Mesodermal cell (in vitro differentiated cells): Measurements from ENCODE around the gene KAT7.

Source experiments
- H3K27ac ChIP-seq: 2 replicates; pipeline ENCODE4 v1.7.0; 2013; ENCODE audit warnings: mild to moderate bottlenecking, low read depth, low read length, moderate library complexity; ENCODE audit not compliant: severe bottlenecking
- H3K36me3 ChIP-seq: 2 replicates; pipeline ENCODE4 v1.7.1; 2013; ENCODE audit warnings: mild to moderate bottlenecking, low read length, moderate library complexity; ENCODE audit not compliant: control insufficient read depth, insufficient read depth
- H3K4me1 ChIP-seq: one replicate; pipeline ENCODE4 v1.7.1; 2013; ENCODE audit warnings: mild to moderate bottlenecking, low read length; ENCODE audit not compliant: insufficient read depth, control insufficient read depth, poor library complexity, severe bottlenecking
- H3K4me3 ChIP-seq: 2 replicates; pipeline ENCODE4 v1.7.0; 2013; ENCODE audit warnings: low read length, control low read depth, mild to moderate bottlenecking; ENCODE audit not compliant: insufficient read depth, poor library complexity, severe bottlenecking; ENCODE audit errors: extremely low read depth
- H3K9me3 ChIP-seq: 2 replicates; pipeline ENCODE4 v1.7.1; 2013; ENCODE audit warnings: mild to moderate bottlenecking, low read length, moderate library complexity; ENCODE audit not compliant: control insufficient read depth
- WGBS, 2 experiments: methylation state at CpG; one replicate each; pipeline ENCODE4 v1.1.5; 2013; ENCODE audit warnings: missing lambda C conversion rate in 2 of 2; ENCODE audit not compliant: insufficient coverage in 2 of 2; 5-methylcytosine and 5-hydroxymethylcytosine counted together

KAT7 gene

GRCh38 chr17:49760932-49761558 lies 27.4 kb upstream of the KAT7 start:
- no peak overlapping the region for H3K4me3 ChIP-seq
- 80% methylated on average over 2 of the region's 6 CpGs for WGBS, 2 experiments
- H3K9me3 ChIP-seq, result no peaks in the 10 kb centered on the region
- H3K4me1 ChIP-seq, result no peaks in the 10 kb centered on the region
- no peak overlapping the region for H3K27ac ChIP-seq
- H3K36me3 ChIP-seq, result no peaks in the 10 kb centered on the region

- Histone ChIP-seq H3K4me3 (peak overlapping the region; percentile 70), H3K4me1 (no peaks in the 10 kb centered on the region), H3K9me3 (no peaks in the 10 kb centered on the region), H3K27ac (no peak overlapping the region), H3K36me3 (no peaks in the 10 kb centered on the region)
- WGBS, 2 experiments, result 93 to 100% methylated on average over 3 to 4 of the region's 6 CpGs
Observed at GRCh38 chr17:49762151-49762941, 26.1 kb upstream of the KAT7 start.

GRCh38 chr17:49763735-49764558 lies 24.5 kb upstream of the KAT7 start, which contains the start of gene FAM117A:
TSS of gene FAM117A (minus strand) at chr17:49764131. CDS start at chr17:49764087, 44 bp downstream.
- Histone ChIP-seq H3K27ac (no peak within 1 kb of the TSS), H3K4me3 (peak within 1 kb of the TSS; percentile 70)

GRCh38 chr17:49764559-49765180 lies 23.8 kb upstream of the KAT7 start:
- Histone ChIP-seq H3K36me3 (no peaks in the 10 kb centered on the region), H3K4me3 (peak overlapping the region; percentile 70), H3K4me1 (no peaks in the 10 kb centered on the region), H3K27ac (no peak overlapping the region), H3K9me3 (no peaks in the 10 kb centered on the region)
- 36 to 60% methylated on average over 1 to 6 of the region's 8 CpGs for WGBS, 2 experiments

More at GRCh38 chr17:49763735-49764558, 24.5 kb upstream of the KAT7 start, which contains the start of gene FAM117A:
- 1 to 3% methylated on average over 17 to 18 of the region's 53 CpGs for WGBS, 2 experiments
- Histone ChIP-seq H3K36me3 (no peaks in the 10 kb centered on the region), H3K9me3 (no peaks in the 10 kb centered on the region), H3K4me1 (no peaks in the 10 kb centered on the region)

- 70 to 83% methylated on average over 2 of the region's 3 CpGs for WGBS, 2 experiments
- Histone ChIP-seq H3K9me3 (no peaks in the 10 kb centered on the region), H3K4me1 (no peaks in the 10 kb centered on the region), H3K27ac (no peak overlapping the region), H3K36me3 (no peaks in the 10 kb centered on the region), H3K4me3 (no peak overlapping the region)
Observed at GRCh38 chr17:49766918-49767530, 21.5 kb upstream of the KAT7 start.

- Histone ChIP-seq H3K27ac (peak overlapping the region; percentile 4), H3K9me3 (no peaks in the 10 kb centered on the region), H3K4me3 (no peak overlapping the region), H3K4me1 (peaks cover 3% of the 10 kb centered on the region), H3K36me3 (no peaks in the 10 kb centered on the region)
- 89 to 97% methylated on average over 6 to 7 of the region's 8 CpGs for WGBS, 2 experiments
Observed at GRCh38 chr17:49775546-49776260, 12.8 kb upstream of the KAT7 start.

- Histone ChIP-seq H3K4me1 (peaks cover 3% of the 10 kb centered on the region), H3K36me3 (no peaks in the 10 kb centered on the region), H3K27ac (peak overlapping the region; percentile 49), H3K4me3 (no peak overlapping the region), H3K9me3 (no peaks in the 10 kb centered on the region)
- 92 to 93% methylated on average over 4 to 5 of the region's 8 CpGs for WGBS, 2 experiments
Observed at GRCh38 chr17:49776551-49777300, 11.8 kb upstream of the KAT7 start.

GRCh38 chr17:49777563-49777962 lies 10.9 kb upstream of the KAT7 start:
- Histone ChIP-seq H3K9me3 (no peaks in the 10 kb centered on the region), H3K27ac (peak overlapping the region; percentile 49), H3K4me3 (no peak overlapping the region), H3K36me3 (no peaks in the 10 kb centered on the region), H3K4me1 (peaks cover 3% of the 10 kb centered on the region)
- WGBS, 2 experiments, result 47 to 60% methylated on average over 2 of the region's 2 CpGs

GRCh38 chr17:49779156-49779738 lies 9.2 kb upstream of the KAT7 start:
- Histone ChIP-seq H3K4me3 (no peak overlapping the region), H3K4me1 (peaks cover 3% of the 10 kb centered on the region), H3K9me3 (no peaks in the 10 kb centered on the region), H3K36me3 (no peaks in the 10 kb centered on the region), H3K27ac (no peak overlapping the region)
- 90 to 93% methylated on average over 2 of the region's 2 CpGs for WGBS, 2 experiments
